IMR-90 (cell line): ENCODE results near the gene DNM1.

Experiments
- CTCF ChIP-seq: conservative IDR thresholded peaks from 2 replicates; pipeline ENCODE4 v1.5.1; 2012; ENCODE audit warnings: mild to moderate bottlenecking, low read depth, low read length, improper control_type of control experiment
- FOS ChIP-seq: fragments of 150-350 bp; IDR thresholded peaks from 2 replicates; pipeline ENCODE4 v1.6.1; 2016; ENCODE audit warnings: low read depth, low read length
- MXI1 ChIP-seq: IDR thresholded peaks from 2 replicates; pipeline ENCODE4 v1.6.1; 2012; ENCODE audit warnings: low read depth, mild to moderate bottlenecking, low read length, moderate library complexity, borderline replicate concordance
- POLR2A ChIP-seq: IDR thresholded peaks from 2 replicates; pipeline ENCODE4 v1.6.1; 2012; ENCODE audit warnings: mild to moderate bottlenecking, low read depth, low read length
- RAD21 ChIP-seq: IDR thresholded peaks from 2 replicates; pipeline ENCODE4 v1.6.1; 2012; ENCODE audit warnings: low read length, improper control_type of control experiment
- RFX5 ChIP-seq: IDR thresholded peaks from 2 replicates; pipeline ENCODE4 v1.8.0; 2012; ENCODE audit warnings: low read depth, mild to moderate bottlenecking, low read length, moderate library complexity
- USF2 ChIP-seq: fragments of 150-350 bp; IDR thresholded peaks from 2 replicates; pipeline ENCODE4 v1.6.1; 2017; ENCODE audit warnings: mild to moderate bottlenecking, antibody characterized with exemption, low read length, low read depth

- TF ChIP-seq CTCF (no peak), FOS (no peak), POLR2A (no peak), USF2 (no peak), RFX5 (no peak), RAD21 (no peak), MXI1 (no peak)
These were observed 33.7 kb upstream of the DNM1 start for GRCh38 chr9:128169492-128169891.
